GM19468 (cell line): ENCODE measurements around the gene LIMS2.

ENCODE experiments used
- ATAC-seq: cut with Tn5 transposase; IDR thresholded peaks from one replicate; pipeline ENCODE4 v1.9.1; 2021; ENCODE audit warnings: mild to moderate bottlenecking, moderate library complexity, moderate number of reproducible peaks; ENCODE audit not compliant: unreplicated experiment; ENCODE audit errors: extremely low read depth

The LIMS2 gene

GRCh38 chr2:127675331-127676261 lies at the start of gene LIMS2:
LIMS2 (minus strand) TSS chr2:127675530; CDS start chr2:127675024, 506 bp downstream.
- ATAC-seq: no peak

DNA sequence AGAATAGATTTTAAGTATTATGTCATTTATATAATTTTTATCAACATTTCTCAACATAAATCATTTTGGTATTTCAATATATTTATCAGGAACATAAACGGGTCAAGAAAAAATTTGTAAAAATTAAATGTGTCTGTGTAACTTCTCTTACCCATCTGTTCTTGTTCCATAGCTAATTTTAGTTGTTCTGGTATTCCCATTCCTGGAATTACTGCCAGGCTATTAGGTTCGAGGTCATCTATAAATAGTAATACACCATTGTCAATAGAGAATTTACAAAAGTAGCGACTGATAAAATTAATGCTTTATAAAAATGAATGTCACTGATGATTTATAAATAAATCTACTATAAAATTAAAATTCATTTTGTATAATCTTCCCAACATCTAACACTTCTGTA lies 47.5 kb upstream of the LIMS2 start:
- ATAC-seq: no peak

DNA sequence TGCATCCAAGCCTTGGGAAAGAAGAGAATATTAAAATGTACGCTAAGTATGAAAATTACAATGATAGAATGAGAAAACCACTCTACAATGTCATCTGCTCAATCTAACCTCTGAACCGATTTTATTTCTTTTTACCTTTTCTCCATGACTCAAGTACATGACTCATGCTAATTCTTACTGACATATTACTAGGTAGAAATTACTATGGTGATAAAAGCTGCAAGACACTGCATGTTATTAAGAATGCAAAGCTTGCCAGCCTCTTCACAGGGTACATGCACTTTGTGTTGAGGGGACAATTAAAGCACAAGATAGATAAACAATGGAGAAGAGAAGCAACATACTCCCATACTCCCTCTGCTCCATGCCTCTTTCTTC lies 46.6 kb upstream of the LIMS2 start:
- no peak for ATAC-seq

DNA sequence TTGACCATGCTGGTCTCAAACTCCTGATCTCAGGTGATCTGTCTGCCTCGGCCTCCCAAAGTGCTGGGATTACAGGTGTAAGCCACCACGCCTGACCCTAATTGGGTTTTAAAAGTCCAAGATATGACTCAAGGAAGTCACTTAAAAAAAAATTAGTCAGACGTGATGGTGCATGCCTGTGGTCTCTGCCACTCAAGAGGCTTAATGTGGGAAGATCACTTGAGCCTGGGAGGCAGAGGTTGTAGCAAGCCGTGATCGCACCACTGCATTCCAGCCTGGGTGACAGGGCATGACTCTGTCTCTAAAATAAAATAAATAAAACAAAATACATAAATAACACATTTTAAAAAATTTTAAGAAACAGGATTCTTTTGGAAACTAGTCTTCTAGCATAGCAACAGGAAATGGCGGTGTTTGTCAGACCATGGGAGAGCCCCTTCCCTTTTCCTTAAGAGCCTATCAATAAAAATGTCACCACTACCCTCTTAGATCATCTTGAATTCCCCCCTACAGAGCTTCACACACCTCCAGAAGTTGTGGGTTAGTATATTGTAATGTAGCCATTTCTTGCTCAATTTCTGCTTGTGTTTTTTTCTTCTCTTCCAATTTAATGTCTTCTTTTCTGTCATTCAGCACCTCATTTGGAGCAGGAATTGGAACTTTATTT lies 46.1 kb upstream of the LIMS2 start:
- ATAC-seq: no peak

- no peak for ATAC-seq
Observed at GRCh38 chr2:127719301-127720218, 44.2 kb upstream of the LIMS2 start.

DNA sequence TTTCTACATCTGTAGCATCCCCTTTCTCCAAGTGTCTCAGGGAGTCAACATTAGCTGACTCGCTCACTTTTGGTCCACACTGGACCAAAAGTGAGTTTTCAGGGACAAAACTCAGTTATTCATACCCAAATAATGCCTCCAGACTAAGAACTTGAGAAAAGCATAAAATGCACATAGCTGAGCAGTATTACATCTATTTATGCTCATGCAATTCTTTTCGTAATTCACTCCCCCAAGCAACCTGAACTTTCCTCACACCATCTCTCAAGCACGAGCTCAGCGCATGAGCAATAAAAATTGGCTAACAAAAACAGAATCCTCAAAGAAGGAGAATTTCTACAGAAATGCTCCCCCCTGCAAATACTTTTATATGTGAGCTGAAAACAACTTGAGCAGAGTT lies 42.9 kb upstream of the LIMS2 start:
- no peak for ATAC-seq

DNA sequence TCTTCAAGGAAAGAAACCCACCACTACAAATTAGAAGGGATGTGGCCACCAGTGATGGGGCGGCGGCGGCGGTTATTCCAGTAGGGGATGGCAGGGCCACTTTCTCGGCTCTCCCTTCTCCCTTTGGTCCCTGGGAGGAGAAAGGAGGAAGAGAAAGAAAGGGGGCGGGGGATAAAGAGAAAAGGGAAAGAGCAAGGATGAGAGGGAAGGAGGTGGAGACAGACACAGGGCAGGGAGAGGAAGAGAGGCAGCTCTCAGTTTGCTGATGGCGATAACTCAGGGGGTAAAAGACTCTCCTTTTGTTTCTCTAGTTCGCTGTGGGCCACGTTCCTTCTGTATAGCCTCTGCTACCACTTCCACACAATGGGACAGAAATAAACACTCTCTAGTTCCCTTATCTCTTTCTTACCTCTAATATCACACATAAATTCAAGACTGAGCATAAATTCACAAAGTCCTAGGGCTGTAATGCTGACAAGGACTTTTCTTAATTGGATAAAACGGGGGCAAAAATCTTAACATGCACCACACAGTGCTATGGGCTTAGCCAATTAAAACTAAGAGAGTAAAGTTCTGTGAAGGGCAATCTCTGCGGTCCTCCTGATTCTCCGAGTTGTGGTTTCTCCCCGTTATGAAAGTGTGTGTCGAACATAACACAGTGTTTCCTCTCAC lies 40.6 kb upstream of the LIMS2 start:
- no peak for ATAC-seq

DNA sequence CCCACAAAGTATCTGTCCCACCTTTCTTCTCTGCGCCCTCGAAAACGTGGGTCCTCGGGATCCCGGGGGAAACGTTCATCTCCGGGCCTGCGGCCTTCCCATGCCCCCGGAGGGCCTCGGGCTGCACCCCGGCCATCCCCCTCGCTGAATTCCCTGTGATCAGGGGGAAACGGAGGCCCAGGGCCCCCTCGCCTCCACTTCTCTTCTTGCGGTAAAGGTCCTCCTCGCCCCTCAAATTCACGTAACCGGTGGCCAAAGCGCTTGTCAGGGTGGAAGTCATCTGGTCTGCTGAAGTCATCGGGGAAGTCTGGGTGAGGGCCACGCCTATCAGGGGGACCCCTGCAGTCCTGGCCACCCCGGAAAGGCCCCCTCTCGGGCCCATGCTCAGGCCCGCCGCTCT lies 38.2 kb upstream of the LIMS2 start:
- ATAC-seq: no peak

GRCh38 chr2:127712999-127713398 lies 37.7 kb upstream of the LIMS2 start:
- ATAC-seq: no peak

GRCh38 chr2:127709336-127709735 lies 34.0 kb upstream of the LIMS2 start:
- no peak for ATAC-seq

- no peak for ATAC-seq
Observed at GRCh38 chr2:127707890-127708648, 32.7 kb upstream of the LIMS2 start.

DNA sequence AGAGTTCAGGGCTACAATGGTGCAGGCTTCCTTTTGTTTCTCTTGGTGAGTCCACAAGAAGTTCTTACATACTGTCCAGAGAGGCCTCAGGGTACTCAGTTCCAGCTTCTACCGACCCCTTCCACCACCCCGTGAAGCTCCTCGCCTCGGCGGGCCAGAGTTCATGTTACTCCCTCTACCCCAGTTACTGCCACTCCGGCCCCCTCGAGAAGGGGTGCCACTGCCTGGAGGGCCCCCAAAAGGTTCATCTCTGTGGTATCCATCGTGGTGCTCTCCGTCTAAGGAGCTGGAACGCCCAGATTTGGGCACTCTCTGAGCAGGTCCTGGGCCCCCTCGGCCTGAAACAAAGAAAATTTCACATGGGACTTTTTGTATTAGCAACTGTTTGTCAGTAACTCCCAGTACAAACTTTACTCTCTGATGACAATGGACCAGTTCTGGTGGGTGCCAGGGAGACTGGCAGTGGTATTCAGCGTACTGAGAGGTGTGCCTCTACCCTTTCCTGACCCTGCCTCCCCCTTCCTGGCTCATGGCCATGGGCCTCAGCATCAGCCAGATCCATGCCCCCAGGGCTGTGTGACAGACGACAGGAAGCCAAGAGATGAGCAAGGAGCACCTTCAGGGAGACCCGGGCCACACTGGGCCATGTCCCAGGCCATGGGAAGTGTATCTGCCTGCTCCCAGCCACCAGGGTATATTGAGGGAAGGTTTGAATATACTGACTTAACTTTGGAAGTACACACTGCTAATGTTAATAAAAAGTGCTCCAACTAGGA lies 31.1 kb upstream of the LIMS2 start:
- ATAC-seq: no peak

GRCh38 chr2:127705391-127706065 lies 30.2 kb upstream of the LIMS2 start:
- no peak for ATAC-seq

GRCh38 chr2:127704641-127705390 lies 29.5 kb upstream of the LIMS2 start:
- no peak for ATAC-seq

DNA sequence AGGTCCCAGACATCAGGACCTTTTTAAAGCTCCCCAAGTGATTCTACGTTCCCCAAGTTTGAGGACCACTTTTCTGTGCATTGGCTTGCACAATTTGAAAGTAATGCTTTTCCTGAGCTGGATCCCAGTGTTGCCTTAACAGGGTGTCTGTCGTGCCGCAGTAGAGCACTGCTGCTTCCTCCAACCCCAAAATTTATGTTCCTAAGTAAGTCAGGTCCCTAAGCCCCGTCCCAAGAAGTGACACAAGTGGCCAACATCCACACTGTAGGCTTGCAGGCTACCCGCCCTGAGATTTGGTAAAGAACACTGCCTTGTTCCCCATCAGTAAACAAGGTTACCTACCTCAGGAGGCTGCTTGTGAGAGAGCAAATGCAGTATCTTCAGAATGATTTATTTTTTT lies 28.0 kb upstream of the LIMS2 start:
- ATAC-seq: no peak

- ATAC-seq: no peak
Observed at GRCh38 chr2:127702395-127703009, 27.2 kb upstream of the LIMS2 start.
